GM21786 (cell line): ENCODE data around the gene APOC4.
"Not testable (repeated sequence)": the region's sequence is repeated elsewhere in the genome, so short reads cannot be mapped to it uniquely, and the experiment has no call there.

Experiments used
- ATAC-seq: cut with Tn5 transposase; IDR thresholded peaks from one replicate; pipeline ENCODE4 v1.9.1; 2021; ENCODE audit not compliant: unreplicated experiment

Gene APOC4

GRCh38 chr19:44942067-44942571, at the start of gene APOC4:
APOC4 (plus strand) TSS chr19:44942237; CDS start chr19:44942278, 41 bp downstream.
- no peak for ATAC-seq

DNA sequence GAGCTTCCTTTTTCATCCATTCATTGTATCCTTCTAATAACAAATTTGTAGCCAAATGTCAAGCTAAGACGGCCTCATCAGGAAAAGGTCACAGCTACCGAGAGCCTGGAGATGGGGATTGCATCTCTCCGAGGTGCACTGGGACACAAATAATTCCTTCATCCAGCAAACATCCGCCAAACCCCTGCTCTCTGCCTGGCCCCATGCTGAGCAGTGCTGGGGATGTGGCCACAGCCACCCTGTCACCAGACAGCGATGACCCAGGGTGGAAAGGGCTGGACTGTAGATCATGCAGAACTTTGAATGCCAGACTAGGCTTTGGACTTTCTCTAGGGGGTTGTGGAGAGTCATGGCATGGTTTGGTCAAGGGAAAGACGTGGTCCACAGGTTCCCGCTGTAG, 49.1 kb upstream of the APOC4 start:
- ATAC-seq: no peak

- ATAC-seq: no peak
Measured at GRCh38 chr19:44893332-44894051, 48.5 kb upstream of the APOC4 start.

- no peak for ATAC-seq
Measured at GRCh38 chr19:44894052-44894400, 48.0 kb upstream of the APOC4 start.

DNA sequence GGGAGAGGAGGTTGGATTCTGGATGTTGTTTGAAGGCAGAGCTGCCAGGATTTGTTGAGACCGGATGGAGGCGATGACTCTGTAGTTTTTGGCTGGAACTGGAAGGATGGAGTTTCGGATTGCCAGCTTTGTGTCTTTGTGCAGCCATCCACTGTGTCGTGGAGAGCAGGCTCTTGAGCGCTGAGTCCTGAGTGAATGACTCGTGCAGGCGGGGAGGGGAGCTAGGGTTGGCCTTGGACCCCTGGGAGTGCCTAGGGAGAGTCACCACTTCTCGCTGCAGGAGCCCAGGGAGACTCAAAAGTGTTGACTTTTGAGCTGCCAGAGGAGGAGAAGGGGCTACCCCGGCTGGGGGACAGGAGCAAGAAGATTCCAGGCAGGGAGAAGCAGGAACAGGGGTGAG, 47.1 kb upstream of the APOC4 start:
- no peak for ATAC-seq

DNA sequence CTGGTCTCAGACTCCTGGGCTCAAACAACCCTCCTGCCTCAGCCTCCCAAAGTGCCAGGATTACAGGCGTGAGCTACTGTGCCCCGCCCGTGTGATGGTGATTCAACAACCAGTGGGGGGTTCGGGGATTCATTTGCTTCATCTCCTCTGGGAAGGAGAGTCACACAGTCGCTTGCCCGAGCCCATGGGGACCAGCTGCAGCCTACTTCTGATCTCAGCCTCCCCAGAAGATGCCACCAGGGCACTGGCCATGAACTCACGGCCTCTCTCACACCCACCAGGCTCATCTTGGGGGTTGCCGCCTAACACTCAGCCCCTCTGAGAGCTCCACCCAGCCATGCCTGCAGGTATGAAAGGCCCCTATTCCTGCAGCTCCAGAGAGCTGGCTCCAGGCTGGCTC, 44.2 kb upstream of the APOC4 start:
- ATAC-seq: no peak

GRCh38 chr19:44900328-44901244, 41.5 kb upstream of the APOC4 start:
- ATAC-seq: no peak

DNA sequence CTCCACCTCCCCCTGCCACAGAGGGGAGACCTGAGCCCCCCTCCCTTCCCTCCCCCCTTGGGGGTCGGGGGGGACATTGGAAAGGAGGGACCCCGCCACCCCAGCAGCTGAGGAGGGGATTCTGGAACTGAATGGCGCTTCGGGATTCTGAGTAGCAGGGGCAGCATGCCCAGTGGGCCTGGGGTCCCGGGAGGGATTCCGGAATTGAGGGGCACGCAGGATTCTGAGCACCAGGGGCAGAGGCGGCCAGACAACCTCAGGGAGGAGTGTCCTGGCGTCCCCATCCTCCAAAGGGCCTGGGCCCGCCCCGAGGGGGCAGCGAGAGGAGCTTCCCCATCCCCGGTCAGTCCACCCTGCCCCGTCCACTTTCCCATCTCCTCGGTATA, 38.8 kb upstream of the APOC4 start:
- no peak for ATAC-seq

- ATAC-seq: no peak
Measured at GRCh38 chr19:44903602-44904425, 38.2 kb upstream of the APOC4 start.

DNA sequence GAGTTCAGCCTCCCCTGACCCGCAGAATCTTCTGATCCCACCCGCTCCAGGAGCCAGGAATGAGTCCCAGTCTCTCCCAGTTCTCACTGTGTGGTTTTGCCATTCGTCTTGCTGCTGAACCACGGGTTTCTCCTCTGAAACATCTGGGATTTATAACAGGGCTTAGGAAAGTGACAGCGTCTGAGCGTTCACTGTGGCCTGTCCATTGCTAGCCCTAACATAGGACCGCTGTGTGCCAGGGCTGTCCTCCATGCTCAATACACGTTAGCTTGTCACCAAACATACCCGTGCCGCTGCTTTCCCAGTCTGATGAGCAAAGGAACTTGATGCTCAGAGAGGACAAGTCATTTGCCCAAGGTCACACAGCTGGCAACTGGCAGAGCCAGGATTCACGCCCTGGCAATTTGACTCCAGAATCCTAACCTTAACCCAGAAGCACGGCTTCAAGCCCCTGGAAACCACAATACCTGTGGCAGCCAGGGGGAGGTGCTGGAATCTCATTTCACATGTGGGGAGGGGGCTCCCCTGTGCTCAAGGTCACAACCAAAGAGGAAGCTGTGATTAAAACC, 37.5 kb upstream of the APOC4 start:
- no peak for ATAC-seq

DNA sequence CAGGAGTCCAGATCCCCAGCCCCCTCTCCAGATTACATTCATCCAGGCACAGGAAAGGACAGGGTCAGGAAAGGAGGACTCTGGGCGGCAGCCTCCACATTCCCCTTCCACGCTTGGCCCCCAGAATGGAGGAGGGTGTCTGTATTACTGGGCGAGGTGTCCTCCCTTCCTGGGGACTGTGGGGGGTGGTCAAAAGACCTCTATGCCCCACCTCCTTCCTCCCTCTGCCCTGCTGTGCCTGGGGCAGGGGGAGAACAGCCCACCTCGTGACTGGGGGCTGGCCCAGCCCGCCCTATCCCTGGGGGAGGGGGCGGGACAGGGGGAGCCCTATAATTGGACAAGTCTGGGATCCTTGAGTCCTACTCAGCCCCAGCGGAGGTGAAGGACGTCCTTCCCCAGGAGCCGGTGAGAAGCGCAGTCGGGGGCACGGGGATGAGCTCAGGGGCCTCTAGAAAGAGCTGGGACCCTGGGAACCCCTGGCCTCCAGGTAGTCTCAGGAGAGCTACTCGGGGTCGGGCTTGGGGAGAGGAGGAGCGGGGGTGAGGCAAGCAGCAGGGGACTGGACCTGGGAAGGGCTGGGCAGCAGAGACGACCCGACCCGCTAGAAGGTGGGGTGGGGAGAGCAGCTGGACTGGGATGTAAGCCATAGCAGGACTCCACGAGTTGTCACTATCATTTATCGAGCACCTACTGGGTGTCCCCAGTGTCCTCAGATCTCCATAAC, 36.4 kb upstream of the APOC4 start, which contains the start of gene APOE:
TSS of gene APOE (plus strand) at position 360 of the 724 bp plus-strand sequence. CDS start 829 bp downstream, outside the sequence.
- ATAC-seq: no peak

GRCh38 chr19:44907613-44908012, 34.4 kb upstream of the APOC4 start:
- no peak for ATAC-seq

GRCh38 chr19:44908074-44908835, 33.8 kb upstream of the APOC4 start:
- no peak for ATAC-seq

- ATAC-seq: no peak
Measured at GRCh38 chr19:44908836-44909261, 33.2 kb upstream of the APOC4 start.

DNA sequence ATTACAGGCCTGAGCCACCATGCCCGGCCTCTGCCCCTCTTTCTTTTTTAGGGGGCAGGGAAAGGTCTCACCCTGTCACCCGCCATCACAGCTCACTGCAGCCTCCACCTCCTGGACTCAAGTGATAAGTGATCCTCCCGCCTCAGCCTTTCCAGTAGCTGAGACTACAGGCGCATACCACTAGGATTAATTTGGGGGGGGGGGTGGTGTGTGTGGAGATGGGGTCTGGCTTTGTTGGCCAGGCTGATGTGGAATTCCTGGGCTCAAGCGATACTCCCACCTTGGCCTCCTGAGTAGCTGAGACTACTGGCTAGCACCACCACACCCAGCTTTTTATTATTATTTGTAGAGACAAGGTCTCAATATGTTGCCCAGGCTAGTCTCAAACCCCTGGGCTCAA, 32.3 kb upstream of the APOC4 start:
- no peak for ATAC-seq

DNA sequence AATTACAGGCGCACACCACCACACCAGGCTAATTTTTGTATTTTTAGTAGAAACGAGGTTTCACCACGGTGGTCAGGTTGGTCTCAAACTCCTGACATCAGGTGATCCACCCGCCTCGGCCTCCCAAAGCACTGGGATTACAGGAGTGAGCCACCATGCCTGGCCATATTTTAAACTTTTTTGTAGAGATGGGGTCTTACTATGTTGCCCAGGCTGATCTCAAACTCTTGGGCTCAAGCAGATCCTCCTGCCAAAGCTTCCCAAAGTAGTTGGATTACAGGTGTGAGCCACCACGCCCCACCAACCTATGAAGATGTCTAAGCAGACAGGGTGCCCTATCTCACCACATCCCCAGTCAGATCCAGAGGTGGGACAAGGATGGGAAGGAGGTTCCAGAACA, 30.1 kb upstream of the APOC4 start:
- not testable (repeated sequence) for ATAC-seq

DNA sequence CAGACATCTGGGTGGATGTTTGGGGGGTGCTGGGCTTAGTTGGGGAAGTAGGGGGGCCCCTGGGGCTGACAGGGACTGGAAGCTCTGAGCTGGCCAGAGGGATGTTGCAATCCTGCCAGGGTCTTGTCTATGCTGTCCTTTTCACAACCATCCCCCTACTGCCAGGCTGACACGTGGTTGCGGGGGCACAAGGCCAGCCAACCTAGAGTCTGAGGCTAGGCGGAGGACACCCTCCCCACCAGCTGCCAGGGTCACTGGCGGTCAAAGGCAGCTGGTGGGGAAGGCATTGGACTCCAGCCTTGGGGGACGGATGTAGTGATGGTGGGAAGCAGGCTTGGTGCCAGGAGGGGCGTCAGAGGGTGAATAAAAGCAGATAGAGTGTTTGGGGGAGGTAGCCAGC, 29.2 kb upstream of the APOC4 start:
- no peak for ATAC-seq

GRCh38 chr19:44913512-44914432, 28.3 kb upstream of the APOC4 start:
- ATAC-seq: not testable (repeated sequence)
